SH-SY5Y (cell line): ENCODE data around the gene RPL22L1.

ENCODE experiments used
- GATA2 ChIP-seq: IDR thresholded peaks from 2 replicates; pipeline ENCODE4 v1.6.1; 2011; ENCODE audit warnings: mild to moderate bottlenecking, low read depth, low read length
- GATA3 ChIP-seq: IDR thresholded peaks from 2 replicates; pipeline ENCODE4 v1.6.1; 2011; ENCODE audit warnings: low read depth, mild to moderate bottlenecking, low read length, moderate library complexity

DNA sequence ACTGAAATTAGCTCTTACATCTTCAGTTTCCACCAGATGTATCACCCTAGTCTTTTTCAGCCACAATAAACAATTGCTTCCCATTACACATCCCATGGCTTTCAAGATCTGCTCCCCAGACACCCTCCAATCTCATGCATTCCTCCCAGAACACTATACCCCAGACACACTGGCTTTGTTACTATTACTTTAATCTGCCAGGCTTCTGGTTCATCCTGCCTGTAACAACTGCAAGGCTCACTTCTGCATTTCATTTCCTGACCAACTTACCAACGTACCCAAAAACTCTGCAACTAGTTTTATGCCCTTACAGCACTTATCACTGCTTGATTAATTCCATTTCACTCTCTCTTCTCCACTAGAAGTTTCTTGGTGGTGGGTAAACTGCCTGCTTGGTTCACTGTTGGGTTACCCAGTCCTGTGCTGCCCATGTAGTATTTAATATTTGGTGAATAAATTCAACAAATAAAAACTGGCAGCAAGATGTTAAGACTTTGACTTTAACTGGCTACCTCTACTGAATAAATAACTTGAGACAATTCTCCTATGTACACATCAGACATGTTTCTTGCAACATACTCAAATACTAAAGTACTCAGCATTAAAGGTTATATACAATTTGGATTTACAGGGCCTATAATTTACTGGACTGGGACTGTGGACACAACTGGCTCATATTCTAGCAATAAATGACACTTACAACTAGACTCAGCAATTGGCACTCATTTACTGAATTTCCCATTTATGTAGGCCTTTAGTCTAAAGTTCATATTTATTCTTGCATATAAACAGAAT, 2.7 kb downstream of the RPL22L1 start:
- TF ChIP-seq GATA2 = no peak
- no peak for TF ChIP-seq GATA3
